ENCODE data around the gene CALHM3.

- TF ChIP-seq CTCF (IDR thresholded peaks at IDR 0.05; ENCODE audit: borderline replicate concordance, extremely low read depth, low read length, poor library complexity, severe bottlenecking) (no peak), EZH2 (IDR thresholded peaks at IDR 0.05; ENCODE audit: borderline replicate concordance, low read depth, low read length, severe bottlenecking) (no peak)
These were observed 8.0 kb downstream of the CALHM3 start for GRCh38 chr10:103470761-103471653.

All from DND-41 (cell line).